ENCODE results near the gene KRTAP10-7. TPM values are rescaled to one million over a fixed set of nuclear protein-coding genes. Genes with fewer than 3 reads are reported as not detected.

KRTAP10-7 gene
- total and polyA plus RNA-seq, 2 of the 13 experiments (the other 11 are each of a cell fraction or from before 2014, with no cell fraction given), result not detected

DNA sequence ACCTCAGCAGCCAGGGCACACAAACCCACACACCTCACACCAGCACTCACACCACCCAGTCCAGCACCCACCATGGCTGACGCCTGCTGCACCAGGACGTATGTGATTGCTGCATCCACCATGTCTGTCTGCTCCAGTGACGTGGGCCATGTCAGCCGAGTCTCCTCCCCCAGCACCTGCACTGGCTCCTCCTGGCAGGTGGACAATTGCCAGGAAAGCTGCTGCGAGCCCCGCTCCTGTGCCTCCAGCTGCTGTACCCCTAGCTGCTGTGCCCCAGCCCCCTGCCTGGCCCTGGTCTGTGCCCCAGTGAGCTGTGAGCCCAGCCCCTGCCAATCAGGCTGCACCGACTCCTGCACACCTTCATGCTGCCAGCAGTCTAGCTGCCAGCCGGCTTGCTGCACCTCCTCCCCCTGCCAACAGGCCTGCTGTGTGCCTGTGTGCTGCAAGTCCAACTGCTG, 11.7 kb downstream of the KRTAP10-7 start, which contains the start of gene KRTAP10-8 (continued):
- TF ChIP-seq, protein P1, sequence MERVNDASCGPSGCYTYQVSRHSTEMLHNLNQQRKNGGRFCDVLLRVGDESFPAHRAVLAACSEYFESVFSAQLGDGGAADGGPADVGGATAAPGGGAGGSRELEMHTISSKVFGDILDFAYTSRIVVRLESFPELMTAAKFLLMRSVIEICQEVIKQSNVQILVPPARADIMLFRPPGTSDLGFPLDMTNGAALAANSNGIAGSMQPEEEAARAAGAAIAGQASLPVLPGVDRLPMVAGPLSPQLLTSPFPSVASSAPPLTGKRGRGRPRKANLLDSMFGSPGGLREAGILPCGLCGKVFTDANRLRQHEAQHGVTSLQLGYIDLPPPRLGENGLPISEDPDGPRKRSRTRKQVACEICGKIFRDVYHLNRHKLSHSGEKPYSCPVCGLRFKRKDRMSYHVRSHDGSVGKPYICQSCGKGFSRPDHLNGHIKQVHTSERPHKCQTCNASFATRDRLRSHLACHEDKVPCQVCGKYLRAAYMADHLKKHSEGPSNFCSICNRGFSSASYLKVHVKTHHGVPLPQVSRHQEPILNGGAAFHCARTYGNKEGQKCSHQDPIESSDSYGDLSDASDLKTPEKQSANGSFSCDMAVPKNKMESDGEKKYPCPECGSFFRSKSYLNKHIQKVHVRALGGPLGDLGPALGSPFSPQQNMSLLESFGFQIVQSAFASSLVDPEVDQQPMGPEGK (CRISPR knock-in tag; IDR thresholded peaks at IDR 0.05), result no peak

DNA sequence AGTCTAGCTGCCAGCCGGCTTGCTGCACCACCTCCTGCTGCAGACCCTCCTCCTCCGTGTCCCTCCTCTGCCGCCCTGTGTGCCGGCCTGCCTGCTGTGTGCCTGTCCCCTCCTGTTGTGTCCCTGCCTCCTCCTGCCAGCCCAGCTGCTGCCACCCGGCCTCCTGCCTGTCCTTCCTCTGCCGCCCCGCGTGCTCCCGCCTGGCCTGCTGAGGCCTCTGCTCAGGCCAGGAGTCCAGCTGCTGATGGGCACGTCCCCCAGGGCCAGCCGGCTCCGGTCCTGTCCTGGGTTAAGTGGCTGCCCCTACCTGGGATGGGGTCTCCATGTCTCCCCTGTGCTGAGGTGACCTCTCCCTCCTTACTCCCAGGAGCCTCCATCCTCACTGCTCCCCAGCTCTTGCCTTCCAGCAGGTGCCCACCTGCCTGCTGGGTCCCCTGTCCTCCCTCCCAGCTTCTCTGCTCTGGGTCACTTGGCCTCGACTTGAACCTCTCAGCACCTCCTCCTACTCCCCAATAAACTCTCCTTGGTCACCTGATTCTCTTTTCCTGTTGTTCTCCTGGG, 12.4 kb downstream of the KRTAP10-7 start:
- FAIRE-seq, result no peak

More for the DNA sequence above, 12.4 kb downstream of the KRTAP10-7 start:
- Histone ChIP-seq H4K20me1 (ENCODE audit: insufficient read depth, low read length) (no peaks in the 10 kb centered on the region), H3K4me3 (replicated peaks in 1 of 3; ENCODE audit: insufficient read depth in 1 of 3, low read depth in 2 of 3, low read length in 3 of 3) (no peak overlapping the region), H2AFZ (ENCODE audit: low read length) (no peak overlapping the region), H3K4me1 (ENCODE audit: insufficient read depth, low read length) (no peaks in the 10 kb centered on the region), H3K27ac (ENCODE audit: extremely low read length, insufficient read depth, low read length) (no peak overlapping the region), H3K9me3 (ENCODE audit: low read length) (peaks cover 24% of the 10 kb centered on the region; the same call in 1 of the 2 replicates), H3K79me2 (ENCODE audit: insufficient read depth, low read length) (no peaks in the 10 kb centered on the region), H3K9ac (ENCODE audit: insufficient read depth, low read depth, low read length) (no peak overlapping the region), H3K27me3 (ENCODE audit: control insufficient read depth in 1 of 2, insufficient read depth in 2 of 2, low read length in 2 of 2) (peaks cover 2 to 28% of the 10 kb centered on the region in 2 experiments; a peak in 3 of 5 replicates), H3K4me2 (ENCODE audit: low read depth, low read length) (no peak overlapping the region), H3K36me3 (replicated peaks in 1 of 2; ENCODE audit: control insufficient read depth in 1 of 2, insufficient read depth in 2 of 2, low read length in 2 of 2) (no peaks in the 10 kb centered on the region)
- POLR2A ChIA-PET, result no interaction called here
- in situ Hi-C loops (cut with HindIII; ENCODE audit: extremely low pct_ligation_motif_present, low pct_unique_long_range_greater_than_20kb), result no loop called here
- no TSS peak for BruUV-seq (replicated peaks)
- CTCF ChIA-PET (ENCODE audit: low intra/inter-chr PET ratio, low total read pairs), result no interaction called here
- intact Hi-C loops (cut with micrococcal nuclease; ENCODE audit: unreplicated experiment), result no loop called here
- DNase-seq (ENCODE audit: low spot score), result no peak
- 59% methylated on average over 9 of the region's 13 CpGs for WGBS (ENCODE audit: low lambda C conversion rate)
- no peak for ATAC-seq
- TF ChIP-seq ZSCAN29 (CRISPR knock-in tag; conservative IDR thresholded peaks at IDR 0.05), result no peak
- no peak for TF ChIP-seq PHB2 (IDR thresholded peaks at IDR 0.05; ENCODE audit: partially characterized antibody)
- no peak for TF ChIP-seq ZNF841 (CRISPR knock-in tag; IDR thresholded peaks at IDR 0.05; ENCODE audit: borderline replicate concordance)
- no peak for TF ChIP-seq TCF7 (IDR thresholded peaks at IDR 0.05; ENCODE audit: low read depth)
- no peak for TF ChIP-seq ZNF543 (CRISPR knock-in tag; IDR thresholded peaks at IDR 0.05)
- no peak for TF ChIP-seq PHF21A (CRISPR knock-in tag; IDR thresholded peaks at IDR 0.05)
- TF ChIP-seq HNRNPK (IDR thresholded peaks at IDR 0.05; ENCODE audit: low read depth, low read length, poor library complexity, severe bottlenecking), result no peak
- no peak for TF ChIP-seq ZSCAN31 (CRISPR knock-in tag; IDR thresholded peaks at IDR 0.05; ENCODE audit: low read depth)
- TF ChIP-seq MAFK (conservative IDR thresholded peaks at IDR 0.05 in 1 of 2, IDR thresholded peaks at IDR 0.05 in 1 of 2; ENCODE audit: low read length in 2 of 2), result no peak

Data from HepG2 (cell line).